Large intestine (tissue), 3 donors: ENCODE data around the gene IL17C. TPM values are rescaled to one million over a fixed set of nuclear protein-coding genes. Genes with fewer than 3 reads are reported as not detected.

Experiments
- DNase-seq, 2 donors: peaks; one replicate each; pipeline versions ENCODE4 v3.0.0 to v3.0.0-alpha.2; 2013
- H3K27ac ChIP-seq: one replicate; pipeline ENCODE4 v1.5.1; 2013; ENCODE audit warnings: low read length
- H3K27me3 ChIP-seq: 2 replicates; pipeline ENCODE4 v1.6.1; 2013; ENCODE audit warnings: low read length; ENCODE audit not compliant: control insufficient read depth, insufficient read depth
- H3K36me3 ChIP-seq: 2 replicates; pipeline ENCODE4 v1.6.1; 2013; ENCODE audit warnings: low read length; ENCODE audit not compliant: control insufficient read depth, insufficient read depth
- H3K4me1 ChIP-seq: one replicate; pipeline ENCODE4 v1.6.1; 2013; ENCODE audit warnings: low read length; ENCODE audit not compliant: control insufficient read depth, insufficient read depth
- H3K4me3 ChIP-seq: one replicate; pipeline ENCODE4 v1.5.1; 2013; ENCODE audit warnings: low read length
- H3K9me3 ChIP-seq: one replicate; pipeline ENCODE4 v1.6.1; 2013; ENCODE audit warnings: mild to moderate bottlenecking, low read depth, low read length, moderate library complexity; ENCODE audit not compliant: control insufficient read depth
- WGBS: methylation state at CpG from one replicate; pipeline ENCODE4 v1.1.5; 2013; ENCODE audit warnings: low lambda C conversion rate; ENCODE audit not compliant: insufficient coverage; 5-methylcytosine and 5-hydroxymethylcytosine counted together
- polyA plus RNA-seq: library from polyadenylated mRNA; unstranded; fragments of 120-200 nt; gene quantifications from one replicate; pipeline ENCODE4 v1.2.1, GENCODE V29; 2013

IL17C gene
- polyA plus RNA-seq, 1 donor = not detected

DNA sequence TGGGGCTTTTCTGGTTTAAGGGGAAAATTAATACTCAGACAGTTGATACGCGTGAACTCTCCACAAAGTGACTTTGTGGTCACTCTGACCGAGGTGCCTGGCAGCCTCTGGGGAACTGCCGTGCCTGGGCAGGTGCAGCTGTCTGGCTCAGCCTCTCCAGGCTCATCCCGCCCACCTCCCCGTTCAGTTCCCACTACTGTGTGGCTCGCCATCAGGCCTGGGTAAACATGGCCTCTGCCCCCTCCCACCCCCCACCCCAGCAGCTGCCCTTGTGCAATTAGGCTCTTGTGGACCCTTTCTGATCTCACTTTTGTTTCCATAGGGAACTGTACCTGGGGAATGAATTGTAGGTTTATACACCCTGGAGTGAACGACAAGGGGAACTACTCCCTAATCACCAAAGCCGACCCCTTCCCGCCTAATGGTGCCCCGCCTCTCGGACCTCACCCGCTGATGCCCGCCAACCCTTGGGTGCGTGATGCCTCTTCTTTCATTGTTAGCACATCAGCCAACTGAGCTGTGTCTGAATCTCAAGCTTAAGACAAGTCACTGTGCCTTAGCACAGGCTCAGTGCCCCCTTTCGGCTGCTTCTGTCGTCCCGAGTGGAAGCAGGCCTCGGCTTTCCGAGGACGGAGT lies 40.4 kb upstream of the IL17C start:
- Histone ChIP-seq H3K27ac (no peak overlapping the region), H3K4me1 (no peaks in the 10 kb centered on the region), H3K27me3 (no peaks in the 10 kb centered on the region), H3K4me3 (no peak overlapping the region), H3K9me3 (no peaks in the 10 kb centered on the region), H3K36me3 (peaks cover 57% of the 10 kb centered on the region)
- DNase-seq = no peak
- WGBS = 77% methylated on average over 6 of the region's 21 CpGs

DNA sequence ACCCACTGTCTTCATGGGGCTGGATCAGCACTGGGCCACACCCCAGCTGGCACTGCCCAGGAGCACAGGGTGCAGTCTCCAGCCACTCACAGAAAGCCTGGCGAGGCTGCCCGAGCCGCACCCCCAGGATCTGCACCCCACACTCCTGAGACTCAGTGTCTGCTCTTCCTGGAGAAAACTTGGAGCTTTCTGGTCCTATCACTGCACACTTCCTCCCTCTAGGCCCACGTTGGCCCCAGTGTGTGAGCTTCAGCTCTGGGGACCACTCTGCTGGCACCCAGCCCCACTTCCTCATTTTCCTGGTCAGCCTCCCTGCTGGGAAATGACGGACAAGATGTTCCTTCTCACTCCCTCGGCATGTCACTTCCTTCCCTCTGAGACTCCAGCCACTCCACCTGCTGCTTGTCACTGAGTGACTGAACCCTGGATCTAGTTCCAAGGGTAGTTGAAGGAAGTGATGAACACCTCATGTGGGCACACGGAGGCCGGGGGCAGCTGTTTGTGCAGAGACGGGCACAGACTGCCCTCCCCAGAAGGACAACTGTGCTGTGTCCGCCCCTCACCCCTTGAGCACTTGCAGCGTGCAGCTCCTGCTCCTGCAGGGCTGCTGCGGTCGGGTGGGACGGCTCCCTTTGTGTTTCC lies 39.2 kb upstream of the IL17C start:
- H3K36me3 ChIP-seq = peaks cover 52% of the 10 kb centered on the region
- no peak for DNase-seq
- no peak overlapping the region for H3K4me3 ChIP-seq
- no peaks in the 10 kb centered on the region for H3K27me3 ChIP-seq
- no peak overlapping the region for H3K27ac ChIP-seq
- H3K9me3 ChIP-seq = no peaks in the 10 kb centered on the region
- H3K4me1 ChIP-seq = no peaks in the 10 kb centered on the region
- WGBS = no CpG with 5 or more reads among the region's 14 CpGs

DNA sequence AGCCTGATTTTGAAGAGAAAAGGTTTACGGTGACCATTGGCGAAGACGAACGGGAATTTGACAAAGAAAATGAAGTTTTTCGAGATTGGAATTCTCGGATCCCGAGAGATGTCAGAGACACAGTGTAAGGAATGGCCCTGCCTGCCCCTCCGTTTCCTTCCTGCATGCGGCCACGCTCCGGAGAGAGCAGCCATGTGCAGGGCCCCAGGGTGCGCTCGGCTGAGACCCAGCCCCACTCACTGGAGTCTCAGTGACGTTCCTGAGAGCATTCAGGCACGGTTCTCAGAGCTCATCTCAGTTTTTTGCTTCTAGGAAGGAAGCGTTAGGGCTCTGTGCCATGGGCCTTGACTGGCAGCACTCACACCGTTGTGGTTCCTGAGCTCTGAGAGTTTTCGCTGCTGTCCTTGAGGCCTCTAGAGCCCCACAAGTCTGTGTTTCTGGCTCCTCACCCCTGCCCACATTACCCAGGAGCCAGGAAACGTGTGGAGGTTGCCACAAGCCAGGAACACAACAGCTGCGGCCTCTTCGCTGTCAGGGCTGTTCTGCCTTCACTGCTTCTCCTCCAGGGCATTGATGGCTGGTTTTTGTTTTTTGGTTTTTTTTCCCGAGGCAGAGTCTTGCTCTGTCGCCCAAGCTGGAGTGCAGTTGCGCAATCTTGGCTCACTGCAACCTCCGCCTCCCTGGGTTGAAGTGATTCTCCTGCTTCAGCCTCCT lies 38.4 kb upstream of the IL17C start:
- no peaks in the 10 kb centered on the region for H3K27me3 ChIP-seq
- no peaks in the 10 kb centered on the region for H3K9me3 ChIP-seq
- WGBS = 93% methylated on average over 8 of the region's 25 CpGs
- H3K36me3 ChIP-seq = peaks cover 54% of the 10 kb centered on the region
- H3K27ac ChIP-seq = no peak overlapping the region
- no peak overlapping the region for H3K4me3 ChIP-seq
- no peaks in the 10 kb centered on the region for H3K4me1 ChIP-seq
- no peak for DNase-seq

GRCh38 chr16:88600539-88600896 lies 37.9 kb upstream of the IL17C start:
- no peak overlapping the region for H3K27ac ChIP-seq
- no CpG with 5 or more reads among the region's 6 CpGs for WGBS
- no peaks in the 10 kb centered on the region for H3K4me1 ChIP-seq
- H3K4me3 ChIP-seq = no peak overlapping the region
- H3K27me3 ChIP-seq = no peaks in the 10 kb centered on the region
- H3K9me3 ChIP-seq = no peaks in the 10 kb centered on the region
- H3K36me3 ChIP-seq = peaks cover 59% of the 10 kb centered on the region
- no peak for DNase-seq

DNA sequence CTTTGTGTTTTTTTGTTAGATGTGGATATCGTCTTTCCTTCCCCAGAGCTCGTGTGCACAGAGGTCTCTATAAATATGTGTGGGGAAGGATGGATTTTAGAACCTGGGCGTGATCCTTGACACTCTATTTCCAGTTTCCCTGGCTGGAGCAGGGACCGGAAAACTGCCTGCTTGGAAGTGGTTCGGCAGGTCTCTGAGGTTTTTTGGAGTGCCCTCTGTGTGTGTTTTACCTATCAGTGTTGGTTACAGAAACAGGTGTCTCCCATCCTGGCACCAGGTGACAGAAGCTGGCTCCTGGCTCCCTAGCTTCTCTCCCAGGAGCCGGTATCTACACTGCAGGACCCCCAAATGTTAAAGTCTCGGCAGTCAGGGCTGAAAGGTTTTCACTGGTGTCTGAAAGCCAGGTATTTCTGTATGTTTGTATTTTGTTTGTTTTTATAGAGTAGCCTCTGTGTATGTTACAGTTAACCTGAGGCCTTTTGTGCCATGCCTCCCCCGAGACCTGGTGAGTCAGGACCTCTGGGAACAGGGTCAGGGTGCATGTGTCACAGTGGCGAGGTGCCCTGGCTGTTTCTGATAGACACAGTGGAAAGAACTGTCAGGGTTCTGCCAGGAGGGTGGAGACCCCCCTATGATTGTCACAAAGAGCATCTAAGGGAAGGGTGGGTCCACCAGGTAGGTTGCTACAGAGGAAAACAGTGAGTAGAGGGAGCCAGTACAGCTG lies 36.9 kb upstream of the IL17C start:
- Histone ChIP-seq H3K27ac (no peak overlapping the region), H3K27me3 (no peaks in the 10 kb centered on the region), H3K4me3 (no peak overlapping the region), H3K36me3 (peaks cover 61% of the 10 kb centered on the region), H3K4me1 (no peaks in the 10 kb centered on the region), H3K9me3 (no peaks in the 10 kb centered on the region)
- DNase-seq = no peak
- no CpG with 5 or more reads among the region's 9 CpGs for WGBS

DNA sequence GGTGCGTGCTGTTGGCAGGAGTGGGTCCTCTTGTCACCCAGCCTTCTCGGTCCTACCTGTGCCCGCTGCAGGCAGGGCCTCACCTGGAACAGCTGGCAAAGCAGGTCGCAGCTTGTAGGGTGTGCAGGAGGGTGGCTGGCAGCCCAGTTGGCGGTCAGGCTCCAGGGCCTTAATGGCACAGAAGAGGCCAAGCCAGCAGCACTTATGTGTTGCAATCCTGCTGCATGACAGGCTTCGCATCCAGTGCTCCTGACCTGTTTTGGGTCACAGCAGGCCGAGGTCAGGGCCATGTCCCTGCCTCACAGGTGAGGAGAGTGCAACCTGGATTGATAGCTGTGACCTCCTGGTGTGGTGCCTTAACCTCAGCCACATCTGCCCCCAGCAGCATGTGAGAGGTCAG lies 36.3 kb upstream of the IL17C start:
- Histone ChIP-seq H3K4me1 (no peaks in the 10 kb centered on the region), H3K4me3 (no peak overlapping the region), H3K27me3 (no peaks in the 10 kb centered on the region), H3K36me3 (peaks cover 67% of the 10 kb centered on the region), H3K27ac (no peak overlapping the region), H3K9me3 (no peaks in the 10 kb centered on the region)
- no CpG with 5 or more reads among the region's 7 CpGs for WGBS
- no peak for DNase-seq

DNA sequence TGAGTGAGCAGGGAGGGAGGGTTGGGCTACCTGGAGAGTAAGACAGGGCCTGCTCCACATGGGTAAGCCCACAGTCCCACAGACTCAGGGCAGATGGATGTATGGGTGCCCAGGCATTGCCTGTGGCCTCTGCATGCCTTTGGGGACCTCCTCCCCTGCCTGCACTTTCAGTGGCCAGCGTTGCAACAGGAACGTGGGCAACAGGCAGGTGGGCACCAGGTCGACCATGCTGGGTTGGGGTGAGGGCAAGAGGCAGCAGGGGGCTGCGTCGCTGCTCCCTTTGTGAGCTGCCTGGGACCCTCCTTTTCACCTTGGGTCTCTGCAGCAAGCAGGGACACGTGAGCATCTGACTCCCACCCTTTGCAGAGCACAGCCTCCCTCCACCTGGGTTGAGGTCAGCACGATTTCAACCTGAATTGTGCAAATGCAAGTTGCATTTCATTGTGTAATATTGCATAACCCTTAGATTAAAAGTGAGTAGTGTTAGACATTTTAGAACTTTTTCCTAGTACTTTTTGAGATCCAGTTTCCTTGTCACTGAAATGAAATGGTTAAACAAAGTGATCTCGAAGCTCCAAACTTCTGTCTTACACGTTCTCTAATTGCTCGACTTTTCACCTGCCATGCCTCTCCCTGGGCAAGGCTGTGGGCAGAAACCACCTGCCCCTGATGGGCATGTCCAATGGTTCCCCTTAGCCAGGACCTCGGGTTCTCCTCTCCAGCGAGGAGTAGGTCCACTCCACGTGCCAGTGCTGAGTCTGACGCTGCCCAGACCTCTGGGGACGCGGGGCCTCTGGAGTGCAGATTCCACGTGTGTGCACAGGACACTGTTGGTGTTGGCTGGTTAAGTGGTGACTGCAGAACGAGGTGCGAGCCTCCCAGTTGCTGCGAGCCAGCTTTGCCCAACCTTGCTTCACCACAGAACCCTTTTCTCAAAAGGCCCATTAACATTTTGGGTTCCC lies 32.9 kb upstream of the IL17C start:
- Histone ChIP-seq H3K4me3 (no peak overlapping the region), H3K27me3 (no peaks in the 10 kb centered on the region), H3K27ac (no peak overlapping the region), H3K9me3 (no peaks in the 10 kb centered on the region), H3K36me3 (peaks cover 60% of the 10 kb centered on the region), H3K4me1 (no peaks in the 10 kb centered on the region)
- DNase-seq = no peak
- 84% methylated on average over 3 of the region's 20 CpGs for WGBS

- no peaks in the 10 kb centered on the region for H3K9me3 ChIP-seq
- no peak overlapping the region for H3K4me3 ChIP-seq
- no CpG with 5 or more reads among the region's 17 CpGs for WGBS
- H3K4me1 ChIP-seq = no peaks in the 10 kb centered on the region
- H3K36me3 ChIP-seq = peaks cover 61% of the 10 kb centered on the region
- DNase-seq = no peak
- no peaks in the 10 kb centered on the region for H3K27me3 ChIP-seq
- H3K27ac ChIP-seq = no peak overlapping the region
Measured at GRCh38 chr16:88606148-88606757, 32.1 kb upstream of the IL17C start.

DNA sequence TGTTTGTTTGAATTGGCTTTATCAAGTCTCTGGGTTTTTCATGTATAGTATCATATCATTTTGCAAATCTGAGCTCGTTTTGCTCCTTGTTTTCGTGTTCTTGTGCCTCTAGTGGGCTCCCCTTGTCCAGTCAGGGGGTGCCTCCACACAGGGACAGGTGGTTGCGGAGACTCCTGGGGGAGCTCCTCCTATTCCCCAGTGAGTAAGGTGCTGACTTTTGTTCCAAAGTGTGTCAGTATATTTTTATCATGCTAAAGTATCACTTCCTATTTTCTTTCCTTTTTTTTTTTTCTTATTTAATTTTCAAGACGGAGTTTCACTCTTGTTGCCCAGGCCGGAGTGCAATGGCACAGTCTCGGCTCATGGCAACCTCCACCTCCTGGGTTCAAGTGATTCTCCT lies 30.3 kb upstream of the IL17C start:
- Histone ChIP-seq H3K9me3 (no peaks in the 10 kb centered on the region), H3K27ac (no peak overlapping the region), H3K4me1 (no peaks in the 10 kb centered on the region), H3K36me3 (peaks cover 64% of the 10 kb centered on the region), H3K4me3 (no peak overlapping the region), H3K27me3 (no peaks in the 10 kb centered on the region)
- WGBS = 90% methylated on average over 2 of the region's 6 CpGs
- no peak for DNase-seq
